NCI-H1694 treated with DMSO at 0.1 percent for 48 hours (cell line): ENCODE data around the gene GARRE1.

Experiments used
- DNase-seq: peaks from one replicate; lab custom pipeline; 2025; lab: John Stamatoyannopoulos, UW

Gene GARRE1

GRCh38 chr19:34298891-34299520 lies 44.7 kb downstream of the GARRE1 start:
- no peak for DNase-seq

DNA sequence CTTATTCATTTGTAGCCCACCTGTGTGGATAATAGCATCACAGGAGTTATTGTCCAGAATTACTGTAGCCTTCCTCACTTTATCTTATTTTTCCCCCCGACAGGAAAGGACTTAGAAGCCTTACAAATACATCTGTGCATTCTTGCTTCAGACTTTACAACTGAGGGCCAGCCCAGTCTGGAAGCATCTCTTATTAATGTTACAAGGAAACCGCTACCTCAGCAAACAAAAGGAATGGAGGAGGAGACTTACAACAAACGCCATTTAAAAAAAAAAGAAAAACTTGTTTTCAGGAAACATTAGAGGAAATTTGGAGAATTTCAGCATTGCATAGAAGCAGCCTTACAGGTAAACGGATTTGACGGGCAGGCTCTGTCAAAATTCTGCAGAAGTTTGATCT lies 45.2 kb downstream of the GARRE1 start:
- DNase-seq: no peak

DNA sequence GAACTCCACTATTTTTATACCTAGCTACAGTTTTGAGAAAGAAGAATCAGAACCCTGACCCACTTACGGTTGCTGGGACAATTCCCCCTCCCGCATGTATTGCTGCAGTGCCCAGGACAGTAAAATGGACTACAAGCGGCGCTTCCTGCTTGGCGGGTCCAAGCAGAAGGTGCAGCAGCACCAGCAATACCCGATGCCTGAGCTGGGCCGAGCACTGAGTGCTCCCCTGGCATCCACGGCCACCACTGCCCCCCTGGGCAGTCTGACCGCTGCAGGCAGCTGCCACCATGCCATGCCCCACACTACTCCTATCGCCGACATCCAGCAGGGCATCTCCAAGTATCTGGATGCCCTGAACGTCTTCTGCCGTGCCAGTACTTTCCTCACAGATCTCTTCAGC lies 46.0 kb downstream of the GARRE1 start:
- no peak for DNase-seq

GRCh38 chr19:34300962-34301361 lies 46.6 kb downstream of the GARRE1 start:
- DNase-seq: no peak
